ENCODE data around the gene BMP7.

BMP7 gene

DNA sequence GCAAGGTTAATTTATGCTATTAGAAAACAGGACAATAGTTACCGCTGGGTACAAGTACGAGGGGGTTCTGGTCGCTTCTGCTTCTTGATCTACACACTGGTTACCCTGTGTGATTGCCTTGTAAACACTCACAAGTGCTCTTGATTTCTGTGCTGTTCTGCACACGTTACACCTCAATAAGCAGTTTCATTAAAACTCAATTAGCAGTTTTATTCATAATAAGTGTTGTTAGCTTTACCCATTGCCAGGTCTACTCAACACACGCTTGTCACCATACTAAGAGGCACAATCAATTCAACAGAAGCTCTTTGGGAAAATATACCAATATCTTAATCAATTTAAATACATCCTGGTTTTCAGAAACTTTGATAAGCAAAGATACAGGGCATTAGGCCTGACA is 20.4 kb downstream of the BMP7 start:
- DNase-seq (ENCODE audit: low read depth), result no peak
- no peak overlapping the region for H3K4me3 ChIP-seq (ENCODE audit: low read depth, low read length)

GRCh38 chr20:57244627-57245214 is 21.7 kb downstream of the BMP7 start:
- DNase-seq (ENCODE audit: low read depth), result no peak
- H3K4me3 ChIP-seq (ENCODE audit: low read depth, low read length), result no peak overlapping the region
- TF ChIP-seq CTCF (IDR thresholded peaks at IDR 0.05; ENCODE audit: insufficient read depth, low read depth, low read length, missing control alignments), result no peak

More for the DNA sequence above, 20.4 kb downstream of the BMP7 start:
- TF ChIP-seq CTCF (IDR thresholded peaks at IDR 0.05; ENCODE audit: insufficient read depth, low read depth, low read length, missing control alignments), result no peak

GRCh38 chr20:57244221-57244585 is 22.2 kb downstream of the BMP7 start:
- H3K4me3 ChIP-seq (ENCODE audit: low read depth, low read length), result no peak overlapping the region
- DNase-seq (ENCODE audit: low read depth), result no peak
- no peak for TF ChIP-seq CTCF (IDR thresholded peaks at IDR 0.05; ENCODE audit: insufficient read depth, low read depth, low read length, missing control alignments)

DNA sequence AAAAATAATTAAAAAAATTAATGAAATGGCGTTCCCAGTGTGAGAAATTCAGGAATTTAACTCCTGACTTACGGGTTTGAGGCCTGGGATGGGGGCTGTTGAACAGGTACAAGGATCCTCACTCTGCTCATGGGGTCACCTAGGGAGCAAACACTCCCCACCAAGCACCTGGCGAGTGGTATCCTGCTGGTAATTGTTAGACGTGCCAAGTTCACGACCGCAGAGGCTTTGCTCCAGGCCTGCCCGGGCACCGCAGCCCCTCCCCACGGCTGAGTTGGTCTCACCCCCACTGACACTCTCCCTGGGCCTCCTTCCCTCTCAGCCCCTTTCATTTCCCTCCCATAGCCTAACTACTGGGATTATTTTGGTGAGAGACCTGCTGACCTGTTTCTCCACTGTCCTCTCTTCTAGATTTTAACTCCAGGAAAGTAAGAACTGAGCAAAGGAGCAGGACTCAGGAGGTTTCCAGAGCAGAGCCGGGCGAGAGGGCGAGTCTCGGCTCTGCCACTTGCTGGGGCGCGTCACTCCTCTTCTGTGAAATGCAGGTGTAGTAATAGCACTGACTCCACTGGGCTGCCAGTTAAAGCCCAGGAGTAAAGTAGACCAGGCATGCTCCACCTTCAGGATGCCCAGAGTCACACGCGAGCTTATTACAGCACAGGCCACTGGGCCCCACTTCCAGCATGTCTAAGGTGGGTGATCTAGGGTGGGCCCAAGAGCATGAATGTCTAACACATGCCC is 22.8 kb downstream of the BMP7 start:
- no peak overlapping the region for H3K4me3 ChIP-seq (ENCODE audit: low read depth, low read length)
- DNase-seq (ENCODE audit: low read depth), result no peak
- TF ChIP-seq CTCF (IDR thresholded peaks at IDR 0.05; ENCODE audit: insufficient read depth, low read depth, low read length, missing control alignments), result no peak

GRCh38 chr20:57242414-57242813 is 24.0 kb downstream of the BMP7 start:
- no peak overlapping the region for H3K4me3 ChIP-seq (ENCODE audit: low read depth, low read length)
- no peak for TF ChIP-seq CTCF (IDR thresholded peaks at IDR 0.05; ENCODE audit: insufficient read depth, low read depth, low read length, missing control alignments)
- DNase-seq (ENCODE audit: low read depth), result no peak

- H3K4me3 ChIP-seq (ENCODE audit: low read depth, low read length), result no peak overlapping the region
- no peak for TF ChIP-seq CTCF (IDR thresholded peaks at IDR 0.05; ENCODE audit: insufficient read depth, low read depth, low read length, missing control alignments)
- DNase-seq (ENCODE audit: low read depth), result no peak
These were observed 25.0 kb downstream of the BMP7 start for GRCh38 chr20:57241363-57241991.

All from GM12865 (cell line).